Measurements from ENCODE around the gene BMI1.

The BMI1 gene

GRCh38 chr10:22368402-22368801, 47.5 kb downstream of the BMI1 start:
- DNase-seq (ENCODE audit: low read depth), result no peak

GRCh38 chr10:22368981-22369380, 48.1 kb downstream of the BMI1 start:
- no peak for DNase-seq (ENCODE audit: low read depth)

GRCh38 chr10:22369434-22370072, 48.7 kb downstream of the BMI1 start:
- DNase-seq (ENCODE audit: low read depth), result no peak

GRCh38 chr10:22370320-22370719, 49.4 kb downstream of the BMI1 start:
- DNase-seq (ENCODE audit: low read depth), result no peak

GRCh38 chr10:22372298-22372697, 51.4 kb downstream of the BMI1 start:
- DNase-seq (ENCODE audit: low read depth), result no peak

- DNase-seq (ENCODE audit: low read depth), result no peak
These were observed 52.0 kb downstream of the BMI1 start for GRCh38 chr10:22372917-22373316.

GRCh38 chr10:22374489-22375126, 53.7 kb downstream of the BMI1 start:
- no peak for DNase-seq (ENCODE audit: low read depth)

GRCh38 chr10:22379059-22379458, 58.2 kb downstream of the BMI1 start:
- DNase-seq (ENCODE audit: low read depth), result no peak

Measured in stimulated activated CD8-positive, alpha-beta memory T cell treated with anti-CD3 and anti-CD28 coated beads, Interleukin-15, amount 100 ng/mL, for 24 hours (primary cell).